Upper lobe of right lung (tissue), 1 donor: ENCODE measurements around the gene SPEN. TPM values are rescaled to one million over a fixed set of nuclear protein-coding genes. Genes with fewer than 3 reads are reported as not detected.
A peak's percentile ranks its signal among the peaks of the same experiment; 100 is the strongest.
"Not testable (repeated sequence)": the region's sequence is repeated elsewhere in the genome, so short reads cannot be mapped to it uniquely, and the experiment has no call there.

ENCODE experiments used
- ATAC-seq: fragments of 200-7000 bp; cut with Tn5 transposase; one replicate; pipeline ENCODE4 v1.9.1; 2020; ENCODE audit warnings: mild to moderate bottlenecking, moderate library complexity
- DNase-seq: peaks from one replicate; pipeline ENCODE4 v3.0.0-alpha.2; 2020
- H3K27ac ChIP-seq: fragments of 200-600 bp; one replicate; pipeline ENCODE4 v1.8.0; 2022
- H3K27me3 ChIP-seq: fragments of 200-600 bp; one replicate; pipeline ENCODE4 v1.8.0; 2022; ENCODE audit warnings: mild to moderate bottlenecking
- H3K36me3 ChIP-seq: fragments of 200-600 bp; one replicate; pipeline ENCODE4 v1.8.0; 2022
- H3K4me1 ChIP-seq: fragments of 200-600 bp; one replicate; pipeline ENCODE4 v1.8.0; 2022
- H3K4me3 ChIP-seq: fragments of 200-600 bp; one replicate; pipeline ENCODE4 v1.8.0; 2022; ENCODE audit warnings: mild to moderate bottlenecking
- H3K9me3 ChIP-seq: fragments of 200-600 bp; one replicate; pipeline ENCODE4 v1.8.0; 2022
- CTCF ChIP-seq: fragments of 200-600 bp; IDR thresholded peaks from one replicate; pipeline ENCODE4 v1.8.0; 2022; ENCODE audit warnings: antibody characterized with exemption
- intact Hi-C: fragments of 100-400 bp; cut with DNase I; formaldehyde crosslinking; loops from one replicate; pipeline ENCODE4 v1.11.0; 2022
- total RNA-seq: library from RNA; stranded (reverse); fragmentation: NEBNext Ultra II Directional; extraction: Animal tissue kit (Norgen Biotek cat#: 25700); gene quantifications from one replicate; pipeline ENCODE4 v1.2.1, GENCODE V29; 2021
- donor health status: DM: no; HTN: yes; CAD: no; lungs with severe emphysema.

The SPEN gene
- total RNA-seq, 1 donor from 2014 or later = 53.1 TPM

DNA sequence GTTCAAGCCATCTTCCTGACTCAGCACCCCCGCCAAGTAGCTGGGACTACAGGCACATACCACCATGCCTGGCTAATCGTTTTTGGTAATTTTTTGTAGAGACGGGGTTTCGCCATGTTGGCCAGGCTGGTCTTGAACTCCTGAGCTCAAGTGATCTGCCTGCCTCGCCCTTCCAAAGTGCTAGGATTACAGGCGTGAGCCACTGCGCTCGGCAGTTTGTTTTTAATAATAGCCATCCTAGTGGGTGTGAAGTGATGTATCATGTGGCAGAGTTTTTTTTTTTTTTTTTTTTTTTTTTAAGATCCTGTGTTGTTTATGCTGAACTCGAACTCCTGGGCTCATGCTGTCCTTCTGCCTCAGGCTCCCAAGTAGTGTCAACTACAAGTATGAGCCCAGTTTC is 51.8 kb downstream of the SPEN start:
- intact Hi-C loops = no loop called here
- ATAC-seq (no peak), DNase-seq (no peak)
- Histone ChIP-seq H3K9me3 (no peaks in the 10 kb centered on the region), H3K27me3 (no peaks in the 10 kb centered on the region), H3K36me3 (no peaks in the 10 kb centered on the region), H3K4me3 (no peak overlapping the region), H3K27ac (no peak overlapping the region), H3K4me1 (peaks cover 32% of the 10 kb centered on the region)
- TF ChIP-seq CTCF = no peak

GRCh38 chr1:15900662-15901279 is 53.3 kb downstream of the SPEN start:
- no peak overlapping the region for H3K4me3 ChIP-seq
- no peaks in the 10 kb centered on the region for H3K9me3 ChIP-seq
- H3K27ac ChIP-seq = no peak overlapping the region
- ATAC-seq (peak; percentile 79), DNase-seq (no peak)
- no peak for TF ChIP-seq CTCF
- intact Hi-C loops = no loop called here
- H3K27me3 ChIP-seq = no peaks in the 10 kb centered on the region
- no peaks in the 10 kb centered on the region for H3K36me3 ChIP-seq
- peaks cover 32% of the 10 kb centered on the region for H3K4me1 ChIP-seq

DNA sequence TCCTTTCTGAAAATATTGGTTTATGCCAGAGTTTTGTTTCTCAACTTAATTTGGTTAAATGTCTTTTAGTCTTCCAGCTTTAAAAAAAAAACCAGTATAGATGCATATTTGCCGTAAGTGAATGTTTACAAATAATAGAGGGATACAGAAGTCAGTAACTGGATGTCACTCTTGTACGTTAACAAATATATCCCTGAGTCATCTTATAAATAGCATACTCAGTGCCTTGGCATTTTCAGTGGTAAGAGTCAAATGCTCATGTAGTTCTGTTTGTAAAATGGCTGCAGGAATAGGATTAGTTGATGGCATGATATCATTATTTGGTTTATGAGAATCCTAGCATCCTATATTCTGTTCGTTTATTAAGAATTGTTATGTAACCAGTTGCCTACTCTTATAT is 55.4 kb downstream of the SPEN start:
- peaks cover 3% of the 10 kb centered on the region for H3K36me3 ChIP-seq
- H3K27me3 ChIP-seq = no peaks in the 10 kb centered on the region
- peaks cover 28% of the 10 kb centered on the region for H3K4me1 ChIP-seq
- no peak for TF ChIP-seq CTCF
- DNase-seq (no peak), ATAC-seq (no peak)
- H3K4me3 ChIP-seq = no peak overlapping the region
- intact Hi-C loops = no loop called here
- H3K9me3 ChIP-seq = no peaks in the 10 kb centered on the region
- no peak overlapping the region for H3K27ac ChIP-seq

- H3K4me3 ChIP-seq = no peak overlapping the region
- H3K36me3 ChIP-seq = peaks cover 50% of the 10 kb centered on the region
- no peaks in the 10 kb centered on the region for H3K4me1 ChIP-seq
- intact Hi-C loops = no loop called here
- H3K27me3 ChIP-seq = no peaks in the 10 kb centered on the region
- no peak for TF ChIP-seq CTCF
- H3K27ac ChIP-seq = no peak overlapping the region
- no peak for DNase-seq
- H3K9me3 ChIP-seq = no peaks in the 10 kb centered on the region
- no peak for ATAC-seq
Measured at GRCh38 chr1:15908597-15908996, 61.1 kb downstream of the SPEN start.

DNA sequence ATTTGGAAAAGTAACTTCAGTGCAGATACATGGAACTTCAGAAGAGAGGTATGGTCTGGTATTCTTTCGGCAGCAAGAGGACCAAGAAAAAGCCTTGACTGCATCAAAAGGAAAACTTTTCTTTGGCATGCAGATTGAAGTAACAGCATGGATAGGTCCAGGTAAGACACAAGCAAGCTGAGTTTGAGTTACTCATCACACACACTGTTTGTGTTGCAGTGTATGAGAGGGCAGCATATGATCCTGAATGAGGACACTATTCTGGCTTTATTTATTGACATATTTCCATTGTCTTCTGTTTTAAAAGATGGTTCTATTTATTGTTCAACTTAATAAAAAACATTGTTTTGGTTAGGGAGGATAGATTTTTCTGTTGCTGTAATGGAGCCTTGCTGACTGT is 63.6 kb downstream of the SPEN start:
- no peak overlapping the region for H3K4me3 ChIP-seq
- no peak overlapping the region for H3K27ac ChIP-seq
- ATAC-seq = no peak
- no peak for TF ChIP-seq CTCF
- intact Hi-C loops = no loop called here
- peaks cover 7% of the 10 kb centered on the region for H3K4me1 ChIP-seq
- no peaks in the 10 kb centered on the region for H3K27me3 ChIP-seq
- peaks cover 69% of the 10 kb centered on the region for H3K36me3 ChIP-seq
- H3K9me3 ChIP-seq = no peaks in the 10 kb centered on the region
- DNase-seq = no peak

DNA sequence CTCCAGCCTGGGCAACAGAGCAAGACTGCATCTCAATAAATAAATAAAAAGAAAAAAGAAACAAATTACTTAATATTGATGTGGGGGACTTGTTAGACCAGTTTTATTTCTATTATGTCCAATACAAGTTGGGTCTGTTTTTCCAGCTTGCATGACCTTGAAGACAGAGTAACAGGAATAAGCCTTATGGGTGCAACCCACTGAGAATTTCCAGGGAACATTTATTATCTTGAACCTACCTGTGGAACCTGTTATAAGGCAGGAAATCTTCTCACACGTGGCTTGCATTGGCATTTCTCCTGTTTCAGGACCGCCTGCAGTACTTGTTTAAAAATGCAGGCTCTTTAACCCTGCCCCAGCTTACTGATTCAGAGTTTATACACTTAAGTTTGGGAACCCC is 64.4 kb downstream of the SPEN start:
- peaks cover 77% of the 10 kb centered on the region for H3K36me3 ChIP-seq
- no peak for ATAC-seq
- no peak overlapping the region for H3K4me3 ChIP-seq
- no peak for TF ChIP-seq CTCF
- H3K9me3 ChIP-seq = no peaks in the 10 kb centered on the region
- no peak overlapping the region for H3K27ac ChIP-seq
- H3K27me3 ChIP-seq = no peaks in the 10 kb centered on the region
- intact Hi-C loops = no loop called here
- peaks cover 15% of the 10 kb centered on the region for H3K4me1 ChIP-seq
- DNase-seq = no peak

- H3K27me3 ChIP-seq, H3K27ac ChIP-seq, H3K4me3 ChIP-seq, intact Hi-C loops, H3K9me3 ChIP-seq, DNase-seq, ATAC-seq: not testable (repeated sequence)
- Histone ChIP-seq H3K4me1 (peaks cover 20% of the 10 kb centered on the region), H3K36me3 (peaks cover 88% of the 10 kb centered on the region)
Measured at GRCh38 chr1:15913607-15914006, 66.1 kb downstream of the SPEN start.
